NOMO-1 treated with DMSO at 0.1 percent for 48 hours (cell line): ENCODE measurements around the gene TTC7B.
A peak's percentile ranks its signal among the peaks of the same experiment; 100 is the strongest.

Source experiments
- DNase-seq: peaks from one replicate; lab custom pipeline; 2025; ENCODE audit not compliant: unreplicated experiment; lab: John Stamatoyannopoulos, UW

The TTC7B gene

DNA sequence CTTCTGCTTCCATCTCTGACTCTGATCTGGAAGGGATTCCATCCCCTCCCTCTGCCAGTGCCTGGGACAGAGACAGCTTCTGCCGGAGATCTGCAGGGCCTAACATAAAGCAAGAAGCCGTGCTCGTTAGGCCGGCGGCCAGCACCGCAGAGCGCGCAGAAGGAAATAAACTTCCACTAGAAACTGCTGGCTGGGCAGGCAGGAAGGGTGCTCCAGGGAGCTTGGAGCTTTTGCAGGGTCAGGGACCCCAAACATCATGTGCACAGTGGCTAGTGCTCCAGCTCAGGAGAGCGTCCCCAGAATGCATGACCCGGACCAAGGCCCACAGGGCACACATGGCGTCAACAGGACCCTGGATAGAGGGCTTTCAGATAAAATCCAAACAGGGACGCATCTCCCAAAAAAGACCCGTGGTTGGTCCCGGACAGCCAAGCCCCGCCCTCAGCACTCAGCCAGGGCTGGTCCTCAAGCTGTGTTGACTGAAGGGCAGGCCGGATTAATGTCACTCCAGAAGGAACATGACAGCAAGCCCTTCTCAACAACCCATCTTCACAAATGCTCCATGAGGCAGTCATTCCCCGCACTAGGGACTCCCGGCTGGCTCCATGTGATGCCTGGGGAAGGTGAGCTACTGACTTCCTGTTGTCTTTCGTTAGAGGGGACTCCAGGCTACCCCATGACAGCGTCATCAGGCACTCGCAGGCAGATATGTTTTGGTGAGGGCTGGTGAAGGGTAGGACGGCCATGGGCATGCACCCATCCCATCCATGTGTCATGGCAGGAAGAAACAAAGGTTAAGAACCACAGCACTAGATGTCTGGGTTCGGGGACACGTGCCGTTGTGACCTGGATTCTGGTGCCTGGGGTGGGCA lies 297.9 kb downstream of the TTC7B start:
- DNase-seq = no peak

DNA sequence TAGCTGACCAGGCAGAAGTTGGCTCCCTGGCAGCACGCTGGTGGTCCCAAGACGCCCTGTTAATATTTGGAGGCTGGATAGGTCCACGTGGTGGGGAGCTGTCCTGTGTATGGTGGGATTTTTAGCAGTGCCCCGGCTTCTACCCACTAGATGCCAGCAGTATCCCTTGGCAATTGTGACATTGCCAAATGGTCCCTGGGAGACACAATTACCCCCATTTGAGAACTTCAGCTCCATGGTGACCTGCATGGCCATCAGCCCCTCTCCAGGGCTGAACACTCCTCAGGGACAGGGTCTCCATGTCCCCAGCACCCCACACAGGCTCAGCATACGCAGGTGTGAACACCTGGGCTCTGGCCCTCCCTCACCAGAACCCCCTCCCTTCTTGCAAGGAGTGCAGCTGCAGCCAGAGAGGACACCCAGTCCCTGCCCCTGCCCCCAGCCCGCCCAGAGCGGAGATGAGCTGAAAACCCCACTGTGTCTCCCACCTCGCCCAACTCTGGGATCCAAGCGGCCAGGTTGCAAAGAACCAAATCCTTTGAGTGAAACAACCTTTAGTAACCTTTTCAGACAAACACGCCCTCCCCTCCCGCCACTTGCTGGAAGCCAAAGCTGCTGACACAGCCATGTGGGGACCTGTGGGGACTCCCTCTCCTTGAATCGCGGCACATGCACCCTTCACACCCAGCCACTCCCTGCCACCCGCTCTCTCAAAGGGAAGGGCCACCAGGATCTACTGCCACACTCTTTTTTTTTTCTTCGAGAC lies 299.0 kb downstream of the TTC7B start:
- no peak for DNase-seq

- DNase-seq = no peak
Measured at GRCh38 chr14:90514566-90514965, 301.7 kb downstream of the TTC7B start.

- DNase-seq = no peak
Measured at GRCh38 chr14:90514015-90514398, 302.2 kb downstream of the TTC7B start.

DNA sequence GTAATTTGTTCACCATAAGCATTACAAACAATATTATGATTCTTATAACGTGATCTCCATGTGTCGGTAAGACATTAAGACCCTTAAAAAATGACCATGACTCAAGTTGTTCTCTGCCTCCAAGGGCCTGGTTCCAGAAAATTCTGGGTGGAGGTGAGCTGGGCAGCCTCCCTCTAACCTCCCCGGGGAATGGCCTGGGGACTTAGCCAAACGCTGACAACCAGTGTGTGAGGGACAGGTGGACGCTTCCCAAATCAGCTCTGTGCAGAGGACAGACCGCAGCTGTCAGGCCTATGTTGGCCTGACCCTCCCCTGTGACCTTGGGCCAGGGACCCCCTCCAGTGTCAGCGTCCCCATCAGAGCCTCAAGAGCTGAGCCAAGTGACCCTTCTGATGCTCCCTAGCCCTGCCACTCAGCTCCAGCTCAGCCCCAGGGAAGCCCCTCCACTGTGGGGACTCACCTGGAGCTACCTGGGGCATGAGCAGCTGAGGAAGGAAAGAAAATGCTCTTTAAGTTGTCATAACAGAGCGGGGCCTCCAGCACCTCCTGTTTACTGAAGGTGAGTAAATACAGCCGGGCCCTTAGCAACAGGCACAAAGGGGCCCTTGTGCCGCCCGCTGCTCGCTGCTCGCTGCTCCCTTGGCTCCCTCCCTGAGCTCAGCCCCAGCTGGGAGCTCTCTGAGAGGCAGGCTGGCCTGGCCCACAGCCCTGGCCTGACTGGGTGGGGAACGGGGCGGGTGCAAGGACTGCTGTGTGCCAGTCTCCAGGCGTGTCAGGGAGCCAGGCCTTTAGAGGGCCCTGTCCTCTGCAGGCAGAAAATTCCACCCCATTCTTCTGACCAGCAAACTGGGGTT lies 302.8 kb downstream of the TTC7B start:
- DNase-seq = no peak

DNA sequence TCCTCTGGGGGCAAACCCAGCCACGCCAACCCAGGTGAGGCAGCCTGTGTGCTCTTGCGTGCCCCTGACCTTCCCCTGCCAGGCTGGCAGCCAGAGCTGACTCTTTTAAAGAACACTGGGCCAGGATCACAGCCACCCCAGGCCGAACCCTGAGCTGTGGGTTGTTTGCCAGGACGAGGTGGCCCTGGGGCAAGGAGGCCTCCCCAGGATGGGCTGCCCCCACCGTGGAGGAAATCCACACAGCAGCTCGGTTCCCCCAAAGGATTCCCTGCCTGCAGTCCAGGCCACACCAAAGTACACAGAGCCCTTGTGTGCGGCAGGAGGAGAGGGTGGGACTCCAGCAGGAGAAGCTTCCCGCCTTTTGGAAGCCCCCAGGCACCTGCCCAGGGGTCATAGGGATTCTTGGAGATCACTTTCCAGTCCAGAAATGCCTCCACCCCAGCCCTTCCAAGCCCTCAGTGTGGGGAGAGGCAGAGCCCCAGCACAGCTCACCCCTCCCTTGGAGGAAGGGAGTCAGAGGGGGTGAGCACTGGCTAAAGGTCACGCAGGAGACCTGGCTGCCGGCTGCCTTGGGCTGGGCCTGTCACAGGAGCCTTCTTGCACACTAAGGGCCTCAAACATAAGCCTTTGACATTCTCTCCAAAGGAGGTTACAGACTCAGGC lies 303.8 kb downstream of the TTC7B start:
- DNase-seq = no peak

DNA sequence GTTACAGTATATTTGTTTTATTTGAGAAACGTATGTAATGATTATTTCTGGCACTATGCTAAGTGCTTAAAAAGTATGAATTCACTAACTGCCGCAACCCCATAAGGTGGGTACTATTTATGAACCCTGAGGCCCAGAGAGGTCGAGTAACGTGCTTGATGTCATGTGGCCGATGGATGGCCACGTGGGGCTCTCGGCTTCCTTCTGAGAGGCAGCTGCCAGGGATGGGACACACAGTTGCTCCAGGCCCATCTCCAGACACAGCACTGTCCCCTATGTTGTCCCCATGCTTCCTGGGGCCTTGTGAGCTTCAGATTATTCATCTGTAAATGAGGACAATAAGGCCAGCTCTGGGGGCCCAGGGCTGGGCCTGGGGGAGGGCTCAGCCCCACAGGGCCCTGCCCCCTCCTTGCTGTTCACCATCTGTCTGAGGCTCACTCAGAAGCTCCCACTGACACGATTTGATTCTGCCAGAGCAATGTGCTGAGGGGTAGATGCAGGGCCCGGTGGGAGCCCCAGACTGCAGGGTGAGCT lies 304.4 kb downstream of the TTC7B start:
- no peak for DNase-seq

- DNase-seq = no peak
Measured at GRCh38 chr14:90511252-90511651, 305.0 kb downstream of the TTC7B start.

- DNase-seq = no peak
Measured at GRCh38 chr14:90510159-90510558, 306.1 kb downstream of the TTC7B start.

- no peak for DNase-seq
Measured at GRCh38 chr14:90509403-90509802, 306.8 kb downstream of the TTC7B start.

DNA sequence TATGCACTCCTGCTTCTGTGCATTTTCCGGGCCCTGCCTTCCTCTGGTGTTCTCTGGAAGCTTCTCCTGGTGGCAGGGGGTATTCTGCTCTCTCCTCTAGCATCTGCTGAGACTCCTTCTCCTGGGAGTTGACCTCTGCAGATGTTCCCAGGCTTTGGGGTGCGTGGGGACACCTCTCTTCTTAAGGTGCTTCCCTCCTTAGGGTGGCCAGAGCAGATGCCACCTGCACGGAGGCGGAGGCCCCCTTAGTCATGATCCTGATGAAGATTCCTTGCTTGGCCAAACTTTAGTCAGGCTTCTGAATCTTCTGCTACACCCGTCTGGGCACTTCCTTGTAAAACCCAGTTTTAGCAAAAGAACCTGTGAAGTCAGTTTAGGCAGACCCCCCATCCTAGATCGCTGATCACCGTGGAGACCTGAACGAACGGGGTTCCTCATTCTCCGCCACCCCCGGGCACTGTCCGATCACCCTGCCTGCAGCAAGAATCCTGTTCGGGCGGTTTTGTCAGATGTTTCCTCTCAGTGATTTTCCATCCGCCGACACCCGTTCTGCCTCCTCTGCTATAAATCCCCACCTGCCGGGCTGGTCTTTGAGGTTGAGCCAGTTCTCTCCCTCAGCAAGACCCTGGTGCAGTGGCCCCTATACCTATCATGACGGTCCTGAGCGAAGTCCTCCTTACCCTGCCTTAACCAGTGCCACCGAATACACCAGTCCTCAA lies 307.5 kb downstream of the TTC7B start:
- no peak for DNase-seq

DNA sequence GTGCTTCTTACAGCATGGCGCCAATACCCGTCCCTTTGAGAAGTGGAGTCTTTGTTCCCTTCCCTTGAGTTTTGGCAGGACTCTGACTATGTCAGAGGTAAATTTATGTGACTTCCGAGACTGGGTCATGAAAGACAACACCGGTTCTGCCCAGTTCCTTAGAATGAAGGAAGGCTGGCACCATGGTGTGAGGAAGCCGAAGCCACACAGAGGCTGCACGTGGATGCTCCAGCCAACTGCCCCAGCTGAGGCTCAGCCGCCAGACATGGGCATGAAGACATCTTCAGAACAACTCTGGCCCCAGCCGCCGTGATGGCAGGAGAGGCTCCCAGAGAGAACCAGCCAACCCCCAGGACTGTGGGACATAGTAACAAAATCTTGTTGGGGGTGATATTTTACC lies 308.2 kb downstream of the TTC7B start:
- no peak for DNase-seq

DNA sequence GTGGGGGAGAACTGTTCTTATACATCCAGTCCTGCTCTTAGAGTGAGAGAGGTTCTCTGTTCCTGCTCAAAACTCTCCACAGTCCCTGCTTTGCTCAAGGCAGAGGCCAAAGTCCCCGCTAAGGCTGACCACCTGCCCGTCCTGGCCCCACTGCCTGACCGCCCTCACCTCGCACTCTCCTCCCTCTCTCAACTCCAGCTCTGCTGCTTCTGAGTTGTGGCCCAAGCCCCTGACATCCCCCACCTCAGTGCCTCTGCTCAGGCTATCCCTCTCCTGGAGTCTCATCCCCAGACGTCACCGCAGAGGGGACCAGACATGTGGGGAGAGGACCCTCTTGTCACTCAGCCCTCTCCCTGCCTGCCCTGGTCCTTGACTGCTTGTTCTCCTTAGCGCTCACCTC lies 308.8 kb downstream of the TTC7B start:
- no peak for DNase-seq

GRCh38 chr14:90506748-90507147 lies 309.5 kb downstream of the TTC7B start:
- DNase-seq = no peak

DNA sequence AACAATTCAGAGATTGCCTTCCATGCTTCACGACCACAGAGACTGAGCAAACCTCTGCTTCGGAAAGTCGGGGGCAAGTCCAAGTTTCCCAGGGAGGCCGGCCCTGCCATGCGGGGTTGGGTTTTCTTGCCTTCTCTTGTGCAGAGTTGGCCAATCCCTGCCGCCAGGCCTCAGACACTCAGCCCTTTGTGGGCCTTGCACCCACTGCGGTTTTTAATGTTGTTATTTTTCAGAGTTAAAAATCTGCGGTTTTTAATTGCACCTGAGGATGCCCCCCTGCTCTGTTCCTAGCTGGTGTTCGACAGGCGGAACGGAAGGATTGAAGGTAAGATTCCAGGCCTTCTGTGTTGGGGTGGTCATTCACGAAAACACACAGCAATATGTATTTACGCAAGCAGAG lies 310.7 kb downstream of the TTC7B start:
- no peak for DNase-seq

DNA sequence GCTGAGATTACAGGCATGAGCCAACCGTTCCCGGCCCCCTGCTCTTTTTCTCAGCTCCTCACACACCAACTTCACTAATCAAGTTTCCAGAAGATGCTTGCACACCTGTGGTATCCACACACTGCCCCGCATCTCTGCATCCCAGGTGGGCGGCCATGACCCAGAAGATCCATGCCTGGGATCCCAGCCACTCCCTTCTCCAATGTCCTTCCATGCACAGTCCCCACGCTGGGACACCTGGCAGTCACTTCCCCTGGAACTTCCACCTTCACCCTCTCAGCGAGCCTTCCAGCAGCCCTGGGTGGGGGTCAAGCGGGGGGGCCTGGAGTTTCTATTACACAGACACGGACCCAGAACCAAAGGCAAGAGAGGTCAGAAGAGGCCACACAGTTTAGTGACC lies 311.6 kb downstream of the TTC7B start:
- DNase-seq = no peak

GRCh38 chr14:90503582-90503981 lies 312.6 kb downstream of the TTC7B start:
- DNase-seq = no peak

- DNase-seq = no peak
Measured at GRCh38 chr14:90502760-90503159, 313.5 kb downstream of the TTC7B start.

DNA sequence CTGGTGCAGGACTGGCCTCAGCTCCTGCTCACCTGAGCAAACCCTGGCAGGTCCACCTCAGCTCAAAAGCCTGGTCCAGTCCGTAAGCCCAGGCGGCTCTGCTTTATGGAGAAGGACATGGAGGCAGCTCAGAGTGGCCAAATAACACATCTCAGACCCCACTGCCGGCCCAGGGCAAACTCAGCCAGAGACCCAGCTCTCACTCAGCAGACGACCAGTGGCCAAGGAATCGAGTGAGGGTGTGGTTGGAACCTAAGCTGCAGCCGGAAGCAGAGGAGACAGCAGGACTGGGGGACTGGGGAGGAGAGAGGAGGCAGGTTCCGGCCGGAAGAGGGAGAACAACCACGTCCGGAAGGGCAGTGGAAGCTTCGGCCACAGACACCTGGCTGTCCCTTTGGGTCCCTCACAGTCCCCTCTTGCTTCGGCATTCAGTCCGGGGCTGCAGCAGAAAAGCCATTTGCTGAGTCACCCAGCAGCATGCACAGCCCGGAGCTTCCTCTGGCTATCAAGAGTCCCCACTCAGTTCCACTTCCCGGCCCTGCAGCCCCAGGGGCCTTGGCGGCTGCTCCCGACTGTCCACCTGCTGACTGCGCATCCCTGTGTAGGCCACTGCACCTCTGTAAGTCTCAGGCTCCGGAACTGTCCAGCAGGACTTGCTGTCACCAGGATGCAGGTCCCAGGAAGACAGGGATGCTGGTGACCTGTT lies 315.4 kb downstream of the TTC7B start:
- DNase-seq = peak; percentile 6
